Neural progenitor cell (in vitro differentiated cells): ENCODE results near the gene PRRG1.

Experiments used
- EZH2 ChIP-seq: fragments of 200-600 bp; sonication (generic); IDR thresholded peaks from 2 replicates; pipeline ENCODE4 v1.6.1; 2017; ENCODE audit warnings: antibody characterized with exemption, mild to moderate bottlenecking, moderate library complexity
- TF ChIP-seq, protein P1 (sequence below): fragments of 200-600 bp; sonication (generic); IDR thresholded peaks from 2 replicates; pipeline ENCODE4 v1.5.1; 2017; ENCODE audit warnings: antibody characterized with exemption, mild to moderate bottlenecking

DNA sequence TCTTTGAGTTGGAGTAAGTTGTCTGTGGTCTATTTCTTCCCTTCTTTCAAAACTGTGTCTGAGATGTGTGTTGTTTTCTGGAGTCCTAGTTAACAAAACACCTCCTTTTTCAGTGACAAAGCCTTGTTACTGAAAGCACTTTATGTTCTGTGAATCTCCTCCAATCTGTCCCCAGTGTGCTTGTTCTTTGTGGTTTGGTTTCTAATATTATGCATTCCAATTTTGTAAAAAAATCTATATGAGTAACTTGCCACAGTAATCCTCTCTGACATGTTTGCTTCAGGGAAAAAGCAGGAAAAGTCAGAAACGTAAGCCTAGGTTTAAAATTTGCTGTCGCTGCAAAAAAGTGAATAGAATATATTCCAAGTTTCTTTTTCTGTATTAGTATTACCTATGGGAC is 12.4 kb downstream of the PRRG1 start:
- TF ChIP-seq, protein P1, sequence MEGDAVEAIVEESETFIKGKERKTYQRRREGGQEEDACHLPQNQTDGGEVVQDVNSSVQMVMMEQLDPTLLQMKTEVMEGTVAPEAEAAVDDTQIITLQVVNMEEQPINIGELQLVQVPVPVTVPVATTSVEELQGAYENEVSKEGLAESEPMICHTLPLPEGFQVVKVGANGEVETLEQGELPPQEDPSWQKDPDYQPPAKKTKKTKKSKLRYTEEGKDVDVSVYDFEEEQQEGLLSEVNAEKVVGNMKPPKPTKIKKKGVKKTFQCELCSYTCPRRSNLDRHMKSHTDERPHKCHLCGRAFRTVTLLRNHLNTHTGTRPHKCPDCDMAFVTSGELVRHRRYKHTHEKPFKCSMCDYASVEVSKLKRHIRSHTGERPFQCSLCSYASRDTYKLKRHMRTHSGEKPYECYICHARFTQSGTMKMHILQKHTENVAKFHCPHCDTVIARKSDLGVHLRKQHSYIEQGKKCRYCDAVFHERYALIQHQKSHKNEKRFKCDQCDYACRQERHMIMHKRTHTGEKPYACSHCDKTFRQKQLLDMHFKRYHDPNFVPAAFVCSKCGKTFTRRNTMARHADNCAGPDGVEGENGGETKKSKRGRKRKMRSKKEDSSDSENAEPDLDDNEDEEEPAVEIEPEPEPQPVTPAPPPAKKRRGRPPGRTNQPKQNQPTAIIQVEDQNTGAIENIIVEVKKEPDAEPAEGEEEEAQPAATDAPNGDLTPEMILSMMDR, result no peak
- TF ChIP-seq EZH2, result no peak
